ENCODE results near the gene CHAD. TPM values are rescaled to one million over a fixed set of nuclear protein-coding genes. Genes with fewer than 3 reads are reported as not detected.

Gene CHAD
- total and polyA plus RNA-seq, 2 of the 13 experiments (the other 11 are each of a cell fraction or from before 2014, with no cell fraction given) = 1.4 TPM; not detected in 1

DNA sequence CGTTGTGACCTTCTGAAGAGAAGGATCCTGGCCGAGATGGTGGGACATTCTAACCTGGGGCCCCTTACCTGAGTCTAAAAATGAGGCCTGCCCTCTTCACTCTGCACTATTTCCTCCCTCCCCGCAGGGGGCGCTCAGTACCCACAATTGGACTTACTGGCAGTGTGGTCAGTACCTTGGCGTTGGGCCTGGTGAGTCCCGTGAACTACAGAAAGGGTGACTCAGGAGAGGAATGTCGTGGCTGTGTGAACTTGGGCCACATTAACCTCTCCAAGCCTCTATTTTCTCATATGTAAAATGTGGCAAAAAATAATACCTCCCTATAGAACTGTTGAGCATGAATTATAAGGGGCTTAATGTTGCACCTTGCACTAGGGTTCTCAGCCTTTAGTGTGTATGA lies 13.8 kb upstream of the CHAD start (continued):
- TF ChIP-seq, protein P1, sequence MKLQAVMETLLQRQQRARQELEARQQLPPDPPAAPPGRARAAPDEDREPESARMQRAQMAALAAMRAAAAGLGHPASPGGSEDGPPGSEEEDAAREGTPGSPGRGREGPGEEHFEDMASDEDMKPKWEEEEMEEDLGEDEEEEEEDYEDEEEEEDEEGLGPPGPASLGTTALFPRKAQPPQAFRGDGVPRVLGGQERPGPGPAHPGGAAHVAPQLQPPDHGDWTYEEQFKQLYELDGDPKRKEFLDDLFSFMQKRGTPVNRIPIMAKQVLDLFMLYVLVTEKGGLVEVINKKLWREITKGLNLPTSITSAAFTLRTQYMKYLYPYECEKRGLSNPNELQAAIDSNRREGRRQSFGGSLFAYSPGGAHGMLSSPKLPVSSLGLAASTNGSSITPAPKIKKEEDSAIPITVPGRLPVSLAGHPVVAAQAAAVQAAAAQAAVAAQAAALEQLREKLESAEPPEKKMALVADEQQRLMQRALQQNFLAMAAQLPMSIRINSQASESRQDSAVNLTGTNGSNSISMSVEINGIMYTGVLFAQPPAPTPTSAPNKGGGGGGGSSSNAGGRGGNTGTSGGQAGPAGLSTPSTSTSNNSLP (IDR thresholded peaks at IDR 0.05; ENCODE audit: low read depth, low read length) = 0 out of 2 replicates have a peak, but pooled peaks have one; percentile 53
- TF ChIP-seq, protein P2, sequence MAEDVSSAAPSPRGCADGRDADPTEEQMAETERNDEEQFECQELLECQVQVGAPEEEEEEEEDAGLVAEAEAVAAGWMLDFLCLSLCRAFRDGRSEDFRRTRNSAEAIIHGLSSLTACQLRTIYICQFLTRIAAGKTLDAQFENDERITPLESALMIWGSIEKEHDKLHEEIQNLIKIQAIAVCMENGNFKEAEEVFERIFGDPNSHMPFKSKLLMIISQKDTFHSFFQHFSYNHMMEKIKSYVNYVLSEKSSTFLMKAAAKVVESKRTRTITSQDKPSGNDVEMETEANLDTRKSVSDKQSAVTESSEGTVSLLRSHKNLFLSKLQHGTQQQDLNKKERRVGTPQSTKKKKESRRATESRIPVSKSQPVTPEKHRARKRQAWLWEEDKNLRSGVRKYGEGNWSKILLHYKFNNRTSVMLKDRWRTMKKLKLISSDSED (CRISPR knock-in tag; IDR thresholded peaks at IDR 0.05) = no peak
- TF ChIP-seq, protein P3, sequence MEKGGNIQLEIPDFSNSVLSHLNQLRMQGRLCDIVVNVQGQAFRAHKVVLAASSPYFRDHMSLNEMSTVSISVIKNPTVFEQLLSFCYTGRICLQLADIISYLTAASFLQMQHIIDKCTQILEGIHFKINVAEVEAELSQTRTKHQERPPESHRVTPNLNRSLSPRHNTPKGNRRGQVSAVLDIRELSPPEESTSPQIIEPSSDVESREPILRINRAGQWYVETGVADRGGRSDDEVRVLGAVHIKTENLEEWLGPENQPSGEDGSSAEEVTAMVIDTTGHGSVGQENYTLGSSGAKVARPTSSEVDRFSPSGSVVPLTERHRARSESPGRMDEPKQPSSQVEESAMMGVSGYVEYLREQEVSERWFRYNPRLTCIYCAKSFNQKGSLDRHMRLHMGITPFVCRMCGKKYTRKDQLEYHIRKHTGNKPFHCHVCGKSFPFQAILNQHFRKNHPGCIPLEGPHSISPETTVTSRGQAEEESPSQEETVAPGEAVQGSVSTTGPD (CRISPR knock-in tag; IDR thresholded peaks at IDR 0.05) = peak; percentile 65; the same call in 1 of the 2 replicates
- no peak for TF ChIP-seq TOPORS (CRISPR knock-in tag; IDR thresholded peaks at IDR 0.05)
- TF ChIP-seq HNRNPK (IDR thresholded peaks at IDR 0.05; ENCODE audit: low read depth, low read length, poor library complexity, severe bottlenecking) = no peak
- TF ChIP-seq, protein P4, sequence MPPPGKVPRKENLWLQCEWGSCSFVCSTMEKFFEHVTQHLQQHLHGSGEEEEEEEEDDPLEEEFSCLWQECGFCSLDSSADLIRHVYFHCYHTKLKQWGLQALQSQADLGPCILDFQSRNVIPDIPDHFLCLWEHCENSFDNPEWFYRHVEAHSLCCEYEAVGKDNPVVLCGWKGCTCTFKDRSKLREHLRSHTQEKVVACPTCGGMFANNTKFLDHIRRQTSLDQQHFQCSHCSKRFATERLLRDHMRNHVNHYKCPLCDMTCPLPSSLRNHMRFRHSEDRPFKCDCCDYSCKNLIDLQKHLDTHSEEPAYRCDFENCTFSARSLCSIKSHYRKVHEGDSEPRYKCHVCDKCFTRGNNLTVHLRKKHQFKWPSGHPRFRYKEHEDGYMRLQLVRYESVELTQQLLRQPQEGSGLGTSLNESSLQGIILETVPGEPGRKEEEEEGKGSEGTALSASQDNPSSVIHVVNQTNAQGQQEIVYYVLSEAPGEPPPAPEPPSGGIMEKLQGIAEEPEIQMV (CRISPR knock-in tag; IDR thresholded peaks at IDR 0.05; ENCODE audit: low read depth) = no peak; the same call in 1 of the 2 replicates
- peak; percentile 38; the same call in 1 of the 2 replicates for TF ChIP-seq ZNF317 (CRISPR knock-in tag; IDR thresholded peaks at IDR 0.05)
- TF ChIP-seq ZNF746 (CRISPR knock-in tag; IDR thresholded peaks at IDR 0.05) = no peak
- TF ChIP-seq, protein P5, sequence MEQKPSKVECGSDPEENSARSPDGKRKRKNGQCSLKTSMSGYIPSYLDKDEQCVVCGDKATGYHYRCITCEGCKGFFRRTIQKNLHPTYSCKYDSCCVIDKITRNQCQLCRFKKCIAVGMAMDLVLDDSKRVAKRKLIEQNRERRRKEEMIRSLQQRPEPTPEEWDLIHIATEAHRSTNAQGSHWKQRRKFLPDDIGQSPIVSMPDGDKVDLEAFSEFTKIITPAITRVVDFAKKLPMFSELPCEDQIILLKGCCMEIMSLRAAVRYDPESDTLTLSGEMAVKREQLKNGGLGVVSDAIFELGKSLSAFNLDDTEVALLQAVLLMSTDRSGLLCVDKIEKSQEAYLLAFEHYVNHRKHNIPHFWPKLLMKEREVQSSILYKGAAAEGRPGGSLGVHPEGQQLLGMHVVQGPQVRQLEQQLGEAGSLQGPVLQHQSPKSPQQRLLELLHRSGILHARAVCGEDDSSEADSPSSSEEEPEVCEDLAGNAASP (CRISPR knock-in tag; IDR thresholded peaks at IDR 0.05; ENCODE audit: borderline replicate concordance) = peak; percentile 81
- TF ChIP-seq, protein P6, sequence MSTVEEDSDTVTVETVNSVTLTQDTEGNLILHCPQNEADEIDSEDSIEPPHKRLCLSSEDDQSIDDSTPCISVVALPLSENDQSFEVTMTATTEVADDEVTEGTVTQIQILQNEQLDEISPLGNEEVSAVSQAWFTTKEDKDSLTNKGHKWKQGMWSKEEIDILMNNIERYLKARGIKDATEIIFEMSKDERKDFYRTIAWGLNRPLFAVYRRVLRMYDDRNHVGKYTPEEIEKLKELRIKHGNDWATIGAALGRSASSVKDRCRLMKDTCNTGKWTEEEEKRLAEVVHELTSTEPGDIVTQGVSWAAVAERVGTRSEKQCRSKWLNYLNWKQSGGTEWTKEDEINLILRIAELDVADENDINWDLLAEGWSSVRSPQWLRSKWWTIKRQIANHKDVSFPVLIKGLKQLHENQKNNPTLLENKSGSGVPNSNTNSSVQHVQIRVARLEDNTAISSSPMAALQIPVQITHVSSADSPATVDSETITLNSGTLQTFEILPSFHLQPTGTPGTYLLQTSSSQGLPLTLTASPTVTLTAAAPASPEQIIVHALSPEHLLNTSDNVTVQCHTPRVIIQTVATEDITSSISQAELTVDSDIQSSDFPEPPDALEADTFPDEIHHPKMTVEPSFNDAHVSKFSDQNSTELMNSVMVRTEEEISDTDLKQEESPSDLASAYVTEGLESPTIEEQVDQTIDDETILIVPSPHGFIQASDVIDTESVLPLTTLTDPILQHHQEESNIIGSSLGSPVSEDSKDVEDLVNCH (CRISPR knock-in tag; IDR thresholded peaks at IDR 0.05) = no peak
- TF ChIP-seq ZFP90 (CRISPR knock-in tag; IDR thresholded peaks at IDR 0.05; ENCODE audit: borderline replicate concordance) = no peak
- TF ChIP-seq ARHGAP35 (CRISPR knock-in tag; IDR thresholded peaks at IDR 0.05; ENCODE audit: borderline replicate concordance) = no peak
- TF ChIP-seq HDAC2 (CRISPR knock-in tag; IDR thresholded peaks at IDR 0.05) = peak; percentile 52; the same call in 1 of the 2 replicates
- TF ChIP-seq MBNL3 (CRISPR knock-in tag; conservative IDR thresholded peaks at IDR 0.05) = no peak
- TF ChIP-seq FOXJ3 (CRISPR knock-in tag; IDR thresholded peaks at IDR 0.05; ENCODE audit: borderline replicate concordance) = 0 out of 2 replicates have a peak, but pooled peaks have one; percentile 14
- TF ChIP-seq NRL (CRISPR knock-in tag; IDR thresholded peaks at IDR 0.05; ENCODE audit: borderline replicate concordance) = no peak
- no peak for TF ChIP-seq ZNF615 (CRISPR knock-in tag; IDR thresholded peaks at IDR 0.05; ENCODE audit: borderline replicate concordance)
- TF ChIP-seq ARNTL (CRISPR knock-in tag; IDR thresholded peaks at IDR 0.05) = 0 out of 2 replicates have a peak, but pooled peaks have one; percentile 45
- TF ChIP-seq ZNF501 (CRISPR knock-in tag; IDR thresholded peaks at IDR 0.05) = peak; percentile 84
